NCI-H146 treated with DMSO at 0.1 percent for 48 hours (cell line): ENCODE measurements around the gene PDZD2.

Source experiments
- DNase-seq: peaks from one replicate; lab custom pipeline; 2025; ENCODE audit not compliant: unreplicated experiment; lab: John Stamatoyannopoulos, UW

The PDZD2 gene

DNA sequence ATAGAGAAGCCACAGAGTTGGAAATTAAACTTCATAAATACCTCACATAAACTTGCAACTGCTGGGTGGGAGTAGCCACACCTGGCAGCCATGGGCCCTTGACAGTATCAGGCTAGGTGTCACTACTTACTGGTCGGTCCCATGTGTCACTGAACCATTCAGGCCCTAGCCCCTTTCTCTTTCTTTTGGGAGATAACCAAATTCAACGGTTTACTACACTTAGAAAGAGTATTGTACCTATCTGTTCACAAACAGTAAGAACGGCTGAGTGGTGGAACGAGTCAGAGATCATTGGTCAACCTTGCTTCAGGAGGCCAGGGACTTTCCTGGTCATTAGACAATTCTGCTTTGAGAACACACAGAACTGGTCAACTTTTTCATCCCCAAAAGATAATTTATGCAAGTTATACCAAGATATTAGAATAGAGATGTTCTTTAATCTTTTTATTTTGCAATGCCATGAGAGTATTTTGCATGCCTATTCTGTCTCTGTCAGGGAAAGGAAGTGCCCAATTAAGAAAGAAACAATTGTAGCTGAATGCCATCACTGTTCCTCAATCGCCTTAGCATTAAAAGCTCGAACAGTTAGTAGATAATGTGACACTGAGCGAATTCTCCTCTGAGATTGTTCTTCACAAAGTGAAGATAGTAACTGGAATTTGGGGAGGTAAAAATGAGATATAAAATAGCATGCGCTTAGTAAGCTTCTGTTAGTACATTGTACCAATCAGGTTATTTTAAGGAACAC, 484.3 kb downstream of the PDZD2 start:
- DNase-seq: no peak

GRCh38 chr5:32123889-32124676, 485.2 kb downstream of the PDZD2 start:
- no peak for DNase-seq

DNA sequence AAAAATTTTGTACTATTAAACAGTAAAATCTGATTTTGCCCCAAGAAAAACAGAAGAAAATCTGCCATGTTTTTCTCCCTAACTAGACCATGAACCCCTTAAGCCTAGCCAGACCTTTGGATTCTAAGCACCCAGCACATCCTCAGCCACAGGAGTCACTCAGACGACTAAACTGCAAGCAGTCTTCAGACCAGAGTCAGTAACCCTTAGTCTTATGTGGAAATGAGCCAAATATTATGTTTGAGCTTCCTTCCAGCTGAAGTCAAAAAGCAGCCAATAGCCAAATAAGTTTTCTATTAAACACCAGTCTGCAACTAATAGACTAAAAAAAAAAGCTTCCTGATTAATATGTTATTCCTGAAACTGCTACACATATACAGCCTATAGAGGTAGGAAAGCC, 487.8 kb downstream of the PDZD2 start:
- DNase-seq: no peak

- DNase-seq: no peak
Measured at GRCh38 chr5:32127711-32128110, 488.8 kb downstream of the PDZD2 start.

GRCh38 chr5:32129074-32129598, 490.2 kb downstream of the PDZD2 start:
- no peak for DNase-seq

- no peak for DNase-seq
Measured at GRCh38 chr5:32130865-32131264, 491.9 kb downstream of the PDZD2 start.

GRCh38 chr5:32131604-32132003, 492.7 kb downstream of the PDZD2 start:
- no peak for DNase-seq

DNA sequence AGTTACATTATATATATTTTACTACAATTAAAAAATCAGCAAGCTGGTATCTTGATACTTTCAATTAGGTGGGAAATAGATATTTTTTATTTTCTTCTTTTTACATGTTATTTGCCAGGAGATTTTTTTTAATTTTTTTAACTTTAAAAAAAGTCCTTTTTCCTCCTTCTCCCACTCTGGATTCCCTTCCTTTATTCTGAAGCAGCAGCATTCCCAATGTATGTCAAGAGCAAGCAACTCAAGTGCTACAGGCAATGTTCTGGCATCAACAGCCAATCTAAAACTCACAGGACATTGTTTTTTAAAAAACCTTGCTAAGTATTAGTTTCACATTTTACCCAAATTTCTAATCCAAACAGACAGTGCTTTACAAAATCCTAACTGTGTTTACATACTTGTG, 493.8 kb downstream of the PDZD2 start:
- DNase-seq: no peak

DNA sequence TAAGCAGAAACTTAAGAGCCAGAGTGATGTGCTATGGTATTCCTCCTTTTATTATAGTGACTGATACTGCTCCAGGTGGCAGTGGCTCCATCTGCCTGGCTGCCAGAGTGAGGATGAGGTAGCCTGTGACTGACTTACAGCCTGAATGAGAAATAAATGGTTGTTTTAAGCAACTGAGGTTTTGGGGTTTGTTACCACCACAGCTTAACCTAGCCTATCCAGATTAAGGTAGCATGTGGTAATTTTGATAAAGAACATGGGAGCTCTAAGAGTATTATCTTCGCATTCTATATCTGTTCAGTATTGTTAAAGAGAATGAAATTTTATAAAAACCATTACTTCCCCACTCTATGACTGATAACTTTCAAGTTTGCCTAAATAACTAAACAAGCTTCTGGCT, 496.2 kb downstream of the PDZD2 start:
- DNase-seq: no peak

GRCh38 chr5:32136342-32136741, 497.4 kb downstream of the PDZD2 start:
- no peak for DNase-seq

DNA sequence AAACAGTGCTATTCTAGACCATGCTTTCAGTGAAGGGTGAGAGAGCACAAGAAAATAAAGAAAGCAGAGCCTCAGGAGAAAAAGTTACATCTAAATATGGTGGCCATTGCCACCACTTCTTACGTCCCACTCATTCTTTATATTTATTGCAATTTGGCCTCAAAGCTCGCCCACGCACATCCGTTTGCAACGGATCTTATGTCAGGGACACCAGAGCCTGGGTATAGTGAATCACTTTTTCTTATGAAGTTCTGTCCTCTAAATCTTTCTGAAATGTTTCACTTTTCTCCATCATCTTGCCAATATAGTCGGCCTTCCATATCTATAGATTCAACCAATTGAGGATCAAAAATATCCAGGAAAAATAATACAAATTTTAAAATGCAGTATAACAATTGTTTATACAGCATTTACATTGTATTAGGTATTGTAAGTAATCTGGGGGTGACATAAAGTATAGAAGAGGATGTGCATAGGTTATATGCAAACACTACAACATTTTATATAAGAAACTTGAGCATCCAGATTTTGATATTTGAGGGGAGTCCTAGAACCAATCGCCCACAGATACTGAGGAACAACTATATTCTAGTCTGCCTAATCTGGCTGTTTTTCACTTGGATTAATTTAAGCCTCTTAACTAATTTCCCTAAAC, 500.0 kb downstream of the PDZD2 start:
- DNase-seq: no peak

DNA sequence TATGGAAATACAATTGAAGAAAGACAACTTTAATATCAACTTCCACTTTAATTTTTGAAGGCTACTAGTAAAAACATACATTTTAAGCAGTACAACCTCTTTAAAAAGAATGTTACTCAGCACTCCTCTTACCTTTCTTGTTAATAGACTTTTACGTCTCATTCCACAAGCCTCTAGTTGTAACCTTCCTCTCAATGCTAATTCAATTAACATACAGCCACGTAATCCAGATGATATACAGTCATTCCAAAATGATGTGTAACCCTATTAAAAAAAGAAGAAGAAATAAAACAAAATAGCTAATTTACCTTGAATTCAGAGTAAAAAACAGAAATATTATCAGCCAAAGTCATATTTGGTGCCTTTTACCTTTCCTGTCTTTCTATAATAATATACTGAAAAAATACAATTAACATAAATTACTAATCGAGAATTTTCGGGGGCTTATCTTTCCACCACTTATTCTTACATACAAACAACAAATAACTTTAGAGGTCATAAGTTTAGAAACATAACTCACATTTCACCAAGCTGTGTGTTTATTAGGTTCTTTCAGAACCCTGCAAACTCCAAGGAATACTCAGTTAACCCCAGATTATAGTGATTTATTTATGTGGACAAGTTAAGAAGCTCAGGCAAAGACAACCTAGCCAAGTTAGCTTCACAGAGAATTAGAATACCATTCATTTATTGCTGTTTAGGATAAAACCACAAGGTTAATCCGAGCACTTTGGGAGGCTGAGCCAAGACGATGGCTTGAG, 504.9 kb downstream of the PDZD2 start:
- DNase-seq: no peak

- DNase-seq: no peak
Measured at GRCh38 chr5:32144378-32145207, 505.7 kb downstream of the PDZD2 start.

GRCh38 chr5:32145378-32145777, 506.4 kb downstream of the PDZD2 start:
- no peak for DNase-seq

DNA sequence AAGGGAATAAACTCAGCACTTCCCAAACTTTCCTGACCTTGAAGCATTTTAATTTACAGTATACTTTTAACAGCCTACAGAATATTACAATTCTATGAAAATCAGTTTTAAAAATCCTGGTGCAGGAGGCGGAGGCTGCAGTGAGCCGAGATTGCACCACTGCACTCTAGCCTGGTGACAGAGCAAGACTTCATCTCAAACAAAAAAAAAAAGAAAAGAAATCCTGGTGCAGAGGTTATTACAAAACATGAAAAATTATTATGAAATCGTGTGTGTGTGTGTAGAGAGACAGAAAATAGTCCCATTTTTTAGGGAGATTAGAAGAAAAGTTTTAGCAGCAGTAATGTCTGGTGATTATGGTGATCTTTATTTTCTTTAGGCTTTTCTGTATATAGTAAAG, 508.3 kb downstream of the PDZD2 start:
- no peak for DNase-seq

DNA sequence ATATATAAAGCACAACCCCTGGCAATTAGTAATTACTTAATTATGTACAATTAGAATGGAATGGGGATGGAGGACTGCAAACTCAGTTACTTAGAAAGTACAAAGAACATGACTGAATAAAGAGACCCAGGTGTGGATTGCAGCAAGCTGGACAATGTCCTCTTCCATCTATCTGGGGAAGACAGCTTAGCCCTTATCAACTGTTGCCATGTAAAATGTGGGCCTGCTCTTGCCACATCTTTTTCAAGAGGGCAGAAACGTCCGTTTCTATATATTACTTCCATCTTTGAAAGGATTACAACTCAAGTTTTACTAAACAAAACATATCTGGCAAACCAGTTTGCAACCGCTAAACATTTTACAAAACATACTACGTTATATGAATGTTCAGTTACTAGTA, 509.0 kb downstream of the PDZD2 start:
- no peak for DNase-seq

GRCh38 chr5:32150366-32150765, 511.4 kb downstream of the PDZD2 start:
- no peak for DNase-seq

GRCh38 chr5:32151198-32151597, 512.3 kb downstream of the PDZD2 start:
- no peak for DNase-seq

- no peak for DNase-seq
Measured at GRCh38 chr5:32153723-32154122, 514.8 kb downstream of the PDZD2 start.

DNA sequence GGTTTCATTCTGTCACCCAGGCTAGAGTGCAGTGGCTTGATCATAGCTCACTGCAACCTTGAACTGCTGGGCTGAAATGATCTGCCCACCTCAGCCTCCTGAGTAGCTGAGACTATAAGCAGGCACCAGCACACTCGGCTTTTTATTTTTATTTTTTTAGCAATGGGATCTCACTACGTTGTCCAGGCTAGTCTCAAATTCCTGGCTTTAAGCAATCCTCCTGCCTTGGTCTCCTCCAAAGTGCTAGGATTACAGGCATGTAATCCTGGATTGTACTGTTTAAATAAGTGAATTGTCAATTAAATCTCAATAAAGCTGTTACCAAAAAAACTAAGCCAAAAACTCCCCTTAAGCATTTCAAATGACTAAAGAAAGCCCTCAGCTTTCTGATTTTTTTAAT, 516.3 kb downstream of the PDZD2 start:
- no peak for DNase-seq
